Vagina (tissue), 2 donors: ENCODE data around the gene SLC6A3.

ENCODE experiments used
- POLR2AphosphoS5 ChIP-seq, 2 donors: sonication (generic); formaldehyde crosslinking; IDR thresholded peaks; one replicate each; pipeline ENCODE4 v1.9.0; 2017; ENCODE audit warnings: antibody characterized with exemption in 2 of 2, mild to moderate bottlenecking in 2 of 2, low read depth in 1 of 2; ENCODE audit not compliant: insufficient read depth in 1 of 2
- TF ChIP-seq, protein P1 (sequence below), 3 experiments: fragments of 450-650 bp in 2 of 3; fragments of 200-600 bp in 1 of 3; sonication (generic) in 1 of 3; IDR thresholded peaks; one replicate each; pipeline ENCODE4 v1.5.1; 2017 to 2019; ENCODE audit warnings: antibody characterized with exemption in 3 of 3, mild to moderate bottlenecking in 2 of 3, moderate library complexity in 2 of 3

DNA sequence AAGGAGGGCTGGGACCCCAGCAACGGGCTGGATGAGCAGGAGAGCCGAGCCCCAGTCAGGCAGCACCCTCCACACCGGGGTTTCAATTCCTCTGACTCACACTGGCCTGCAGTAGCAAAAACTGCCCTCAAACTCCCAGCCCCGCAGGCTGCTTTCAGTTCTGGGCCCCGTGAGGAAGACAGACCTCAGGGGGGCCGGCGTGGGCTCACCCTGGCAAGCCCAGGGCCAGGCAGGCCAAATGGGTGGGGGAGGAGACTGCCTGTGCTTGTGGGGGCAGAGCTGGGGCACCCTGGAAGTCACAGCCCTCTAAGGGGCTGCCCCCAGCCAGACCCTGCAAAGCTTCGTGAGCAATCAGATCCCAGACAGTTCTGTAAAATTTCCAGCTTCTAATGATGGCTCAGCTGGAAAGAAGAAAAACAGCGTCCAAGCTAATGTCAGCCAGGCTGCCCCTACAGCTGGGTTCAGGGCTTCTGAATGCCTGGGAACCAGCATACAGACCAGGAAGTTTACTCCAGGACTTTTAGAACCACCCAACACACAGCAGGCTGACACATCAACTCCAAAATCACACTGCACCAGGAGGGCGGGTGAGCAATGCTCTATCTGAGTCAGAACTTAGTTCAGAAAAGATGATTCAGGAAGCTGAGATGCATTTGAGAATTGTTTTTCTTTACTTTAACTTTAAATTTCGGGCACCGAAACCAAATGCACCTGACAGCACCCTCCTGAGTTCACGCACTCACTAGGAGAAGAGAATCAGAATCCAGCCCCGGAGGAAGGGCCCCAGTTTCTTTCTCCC lies 43.8 kb upstream of the SLC6A3 start:
- TF ChIP-seq, protein P1, sequence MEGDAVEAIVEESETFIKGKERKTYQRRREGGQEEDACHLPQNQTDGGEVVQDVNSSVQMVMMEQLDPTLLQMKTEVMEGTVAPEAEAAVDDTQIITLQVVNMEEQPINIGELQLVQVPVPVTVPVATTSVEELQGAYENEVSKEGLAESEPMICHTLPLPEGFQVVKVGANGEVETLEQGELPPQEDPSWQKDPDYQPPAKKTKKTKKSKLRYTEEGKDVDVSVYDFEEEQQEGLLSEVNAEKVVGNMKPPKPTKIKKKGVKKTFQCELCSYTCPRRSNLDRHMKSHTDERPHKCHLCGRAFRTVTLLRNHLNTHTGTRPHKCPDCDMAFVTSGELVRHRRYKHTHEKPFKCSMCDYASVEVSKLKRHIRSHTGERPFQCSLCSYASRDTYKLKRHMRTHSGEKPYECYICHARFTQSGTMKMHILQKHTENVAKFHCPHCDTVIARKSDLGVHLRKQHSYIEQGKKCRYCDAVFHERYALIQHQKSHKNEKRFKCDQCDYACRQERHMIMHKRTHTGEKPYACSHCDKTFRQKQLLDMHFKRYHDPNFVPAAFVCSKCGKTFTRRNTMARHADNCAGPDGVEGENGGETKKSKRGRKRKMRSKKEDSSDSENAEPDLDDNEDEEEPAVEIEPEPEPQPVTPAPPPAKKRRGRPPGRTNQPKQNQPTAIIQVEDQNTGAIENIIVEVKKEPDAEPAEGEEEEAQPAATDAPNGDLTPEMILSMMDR (IDR thresholded peaks at IDR 0.05): no peak
- no peak for TF ChIP-seq POLR2AphosphoS5 (IDR thresholded peaks at IDR 0.05; ENCODE audit: insufficient read depth in 1 of 2, low read depth in 1 of 2)
